Body of pancreas (tissue), 4 donors: Measurements from ENCODE around the gene PPIG. TPM values are rescaled to one million over a fixed set of nuclear protein-coding genes. Genes with fewer than 3 reads are reported as not detected.
"Not testable (repeated sequence)": the region's sequence is repeated elsewhere in the genome, so short reads cannot be mapped to it uniquely, and the experiment has no call there.

ENCODE experiments used
- ATAC-seq: fragments of 150-250 bp; one replicate; pipeline ENCODE4 v1.9.1; 2016
- DNase-seq, 4 donors: peaks; one replicate each; pipeline ENCODE4 v3.0.0-alpha.2; 2019
- H3K27ac ChIP-seq, 4 donors: fragments of 200-600 bp; sonication (generic); 1 replicate in 3 of 4; 2 replicates in 1 of 4; pipeline versions ENCODE4 v1.5.1 to v1.6.1; 2016 to 2019; ENCODE audit warnings: mild to moderate bottlenecking in 1 of 4, mixed read lengths in 1 of 4, moderate library complexity in 1 of 4
- H3K27me3 ChIP-seq, 2 donors: fragments of 200-600 bp; sonication (generic); one replicate each; pipeline ENCODE4 v1.6.0; 2016; ENCODE audit warnings: mild to moderate bottlenecking in 1 of 2
- H3K36me3 ChIP-seq, 2 donors: fragments of 200-600 bp; sonication (generic); replicated peaks in 1 of 2; 2 replicates each; pipeline ENCODE4 v1.5.1; 2016; ENCODE audit warnings: low read depth in 2 of 2; ENCODE audit not compliant: insufficient read depth in 1 of 2
- H3K4me1 ChIP-seq: fragments of 200-600 bp; sonication (generic); one replicate; pipeline ENCODE4 v1.6.0; 2016
- H3K4me3 ChIP-seq, 2 donors: fragments of 200-600 bp; sonication (generic); 1 replicate in 1 of 2; 2 replicates in 1 of 2; pipeline ENCODE4 v1.5.1; 2016 to 2019
- H3K9me3 ChIP-seq, 3 donors: fragments of 200-600 bp; sonication (generic); 1 replicate in 2 of 3; 2 replicates in 1 of 3; pipeline ENCODE4 v1.5.1; 2016
- CTCF ChIP-seq, 7 experiments: fragments of 450-650 bp in 4 of 7; fragments of 200-600 bp in 3 of 7; sonication (generic) in 3 of 7; IDR thresholded peaks; one replicate each; pipeline ENCODE4 v1.5.1; 2016 to 2019; ENCODE audit warnings: antibody characterized with exemption in 7 of 7
- POLR2A ChIP-seq, 3 donors: fragments of 450-650 bp; IDR thresholded peaks; one replicate each; pipeline ENCODE4 v1.6.1; 2016; ENCODE audit warnings: antibody characterized with exemption in 3 of 3, mild to moderate bottlenecking in 2 of 3
- WGBS, 2 donors: methylation state at CpG; one replicate each; pipeline ENCODE4 v1.1.5; 2017; 5-methylcytosine and 5-hydroxymethylcytosine counted together
- intact Hi-C: fragments of 100-400 bp; cut with DNase I; formaldehyde crosslinking; loops from one replicate; pipeline ENCODE4 v1.15.1; 2023
- total RNA-seq, 2 donors: library from RNA; depleted of rRNA; stranded (reverse); fragments of >200 nt; gene quantifications; one replicate each; pipeline ENCODE4 v1.1.0, GENCODE V29; 2016

PPIG gene
- total RNA-seq, 2 donors from 2014 or later, result 22.3 to 25.1 TPM

GRCh38 chr2:169571571-169571970 lies 12.6 kb upstream of the PPIG start:
- WGBS, 2 donors, result 71 to 72% methylated on average over 3 of the region's 3 CpGs
- no peak overlapping the region for H3K4me3 ChIP-seq
- no peak for TF ChIP-seq CTCF (IDR thresholded peaks at IDR 0.05)
- TF ChIP-seq POLR2A (IDR thresholded peaks at IDR 0.05), result no peak
- ATAC-seq (no peak), DNase-seq (no peak)
- no peaks in the 10 kb centered on the region for H3K36me3 ChIP-seq
- intact Hi-C loops, result no loop called here
- H3K27me3 ChIP-seq, result no peaks in the 10 kb centered on the region
- H3K27ac ChIP-seq, result no peak overlapping the region
- H3K9me3 ChIP-seq, result no peaks in the 10 kb centered on the region
- peaks cover 11% of the 10 kb centered on the region for H3K4me1 ChIP-seq

GRCh38 chr2:169572189-169572588 lies 12.0 kb upstream of the PPIG start:
- H3K27me3 ChIP-seq, result no peaks in the 10 kb centered on the region
- no peak overlapping the region for H3K4me3 ChIP-seq
- DNase-seq (no peak), ATAC-seq (no peak)
- intact Hi-C loops, result no loop called here
- H3K4me1 ChIP-seq, result peaks cover 11% of the 10 kb centered on the region
- no peak for TF ChIP-seq POLR2A (IDR thresholded peaks at IDR 0.05)
- no peak for TF ChIP-seq CTCF (IDR thresholded peaks at IDR 0.05)
- WGBS, 2 donors, result 46 to 47% methylated on average over 1 of the region's 1 CpG
- no peaks in the 10 kb centered on the region for H3K36me3 ChIP-seq
- H3K27ac ChIP-seq, result no peak overlapping the region
- no peaks in the 10 kb centered on the region for H3K9me3 ChIP-seq

GRCh38 chr2:169572821-169573159 lies 11.4 kb upstream of the PPIG start:
- no peaks in the 10 kb centered on the region for H3K27me3 ChIP-seq
- DNase-seq (no peak), ATAC-seq (no peak)
- WGBS, 2 donors, result 2 to 10% methylated on average over 2 of the region's 2 CpGs
- no peaks in the 10 kb centered on the region for H3K9me3 ChIP-seq
- TF ChIP-seq POLR2A (IDR thresholded peaks at IDR 0.05), result no peak
- TF ChIP-seq CTCF (IDR thresholded peaks at IDR 0.05), result no peak
- H3K4me1 ChIP-seq, result peaks cover 11% of the 10 kb centered on the region
- peak overlapping the region; percentile 76 to 91 for H3K4me3 ChIP-seq
- H3K27ac ChIP-seq, result peak overlapping the region in 3 of 4 donors; percentile 57 to 83 (median 59)
- intact Hi-C loops, result no loop called here
- H3K36me3 ChIP-seq, result no peaks in the 10 kb centered on the region

- H3K36me3 ChIP-seq, result no peaks in the 10 kb centered on the region
- H3K27ac ChIP-seq, result peak within 1 kb of the TSS; percentile 7 to 83 (median 58)
- ATAC-seq (peak; percentile 100), DNase-seq (peak; percentile 89 to 94 (median 92))
- no peak for TF ChIP-seq CTCF (IDR thresholded peaks at IDR 0.05)
- peak in 2 of 3 donors; percentile 45 for TF ChIP-seq POLR2A (IDR thresholded peaks at IDR 0.05)
- peaks cover 11% of the 10 kb centered on the region for H3K4me1 ChIP-seq
- intact Hi-C loops, result no loop called here
- H3K4me3 ChIP-seq, result peak within 1 kb of the TSS; percentile 76 to 91
- no peaks in the 10 kb centered on the region for H3K9me3 ChIP-seq
- H3K27me3 ChIP-seq, result no peaks in the 10 kb centered on the region
- WGBS, 2 donors, result 1% methylated on average over 26 to 33 of the region's 33 CpGs
These were observed 10.8 kb upstream of the PPIG start, which contains the start of gene FASTKD1 for GRCh38 chr2:169573160-169573973. FASTKD1 (minus strand) TSS chr2:169573865; CDS start chr2:169572029, 1,836 bp downstream.

GRCh38 chr2:169573974-169574299 lies 10.2 kb upstream of the PPIG start:
- 30 to 31% methylated on average over 6 of the region's 6 CpGs for WGBS, 2 donors
- ATAC-seq (no peak), DNase-seq (no peak)
- Histone ChIP-seq H3K4me1 (peaks cover 11% of the 10 kb centered on the region), H3K36me3 (no peaks in the 10 kb centered on the region), H3K9me3 (no peaks in the 10 kb centered on the region), H3K27ac (peak overlapping the region in 1 of 4 donors; percentile 83), H3K27me3 (no peaks in the 10 kb centered on the region), H3K4me3 (peak overlapping the region in 1 of 2 donors; percentile 91)
- TF ChIP-seq POLR2A (IDR thresholded peaks at IDR 0.05) (no peak), CTCF (IDR thresholded peaks at IDR 0.05) (no peak)
- intact Hi-C loops, result no loop called here

GRCh38 chr2:169574539-169574938 lies 9.6 kb upstream of the PPIG start:
- H3K9me3 ChIP-seq, DNase-seq, H3K27me3 ChIP-seq, ATAC-seq, H3K4me3 ChIP-seq, H3K36me3 ChIP-seq, H3K27ac ChIP-seq, intact Hi-C loops: not testable (repeated sequence)
- H3K4me1 ChIP-seq, result peaks cover 11% of the 10 kb centered on the region
- WGBS, 2 donors, result 47 to 52% methylated on average over 5 of the region's 5 CpGs

- intact Hi-C loops, DNase-seq, H3K4me3 ChIP-seq, H3K27me3 ChIP-seq, ATAC-seq, H3K36me3 ChIP-seq, H3K27ac ChIP-seq, H3K9me3 ChIP-seq: not testable (repeated sequence)
- peaks cover 11% of the 10 kb centered on the region for H3K4me1 ChIP-seq
- WGBS, 2 donors, result 96% methylated on average over 15 of the region's 36 CpGs; no CpG with 5 or more reads in 1 of the 2 donors
These were observed 8.9 kb upstream of the PPIG start for GRCh38 chr2:169575264-169575663.
